Amygdala (tissue), 56 donors: Measurements from ENCODE around the gene ZNF518A.
A peak's percentile ranks its signal among the peaks of the same experiment; 100 is the strongest.
"Not testable (repeated sequence)": the region's sequence is repeated elsewhere in the genome, so short reads cannot be mapped to it uniquely, and the experiment has no call there.

ENCODE experiments used
- DNase-seq, 56 donors: peaks; one replicate each; lab custom pipeline; 2025; lab: John Stamatoyannopoulos, UW

ZNF518A gene

GRCh38 chr10:96130326-96130995 is 364 bp downstream of the ZNF518A start:
- DNase-seq: peak in 39 of 56 donors; percentile 1 to 87 (median 61)

GRCh38 chr10:96131621-96132020 is 1.5 kb downstream of the ZNF518A start:
- DNase-seq: no peak

GRCh38 chr10:96133135-96133534 is 3.0 kb downstream of the ZNF518A start:
- no peak for DNase-seq

- no peak for DNase-seq
Measured at GRCh38 chr10:96136810-96137209, 6.7 kb downstream of the ZNF518A start.

GRCh38 chr10:96137567-96137966 is 7.5 kb downstream of the ZNF518A start:
- no peak for DNase-seq

- no peak for DNase-seq
Measured at GRCh38 chr10:96138102-96138501, 8.0 kb downstream of the ZNF518A start.

GRCh38 chr10:96152437-96152836 is 22.3 kb downstream of the ZNF518A start:
- DNase-seq: no peak

- no peak for DNase-seq
Measured at GRCh38 chr10:96153070-96153469, 23.0 kb downstream of the ZNF518A start.

- DNase-seq: no peak
Measured at GRCh38 chr10:96165726-96166125, 35.6 kb downstream of the ZNF518A start.

- DNase-seq: no peak
Measured at GRCh38 chr10:96168546-96168945, 38.4 kb downstream of the ZNF518A start.

GRCh38 chr10:96170230-96170629 is 40.1 kb downstream of the ZNF518A start:
- DNase-seq: no peak

- no peak for DNase-seq
Measured at GRCh38 chr10:96172666-96173065, 42.6 kb downstream of the ZNF518A start.

GRCh38 chr10:96176985-96177384 is 46.9 kb downstream of the ZNF518A start:
- no peak for DNase-seq

GRCh38 chr10:96188421-96188820 is 58.3 kb downstream of the ZNF518A start:
- peak in 1 of 56 donors; percentile 5 for DNase-seq

GRCh38 chr10:96188916-96189315 is 58.8 kb downstream of the ZNF518A start:
- no peak for DNase-seq

- DNase-seq: not testable (repeated sequence)
Measured at GRCh38 chr10:96189505-96189904, 59.4 kb downstream of the ZNF518A start.

- no peak for DNase-seq
Measured at GRCh38 chr10:96201525-96201924, 71.4 kb downstream of the ZNF518A start.

GRCh38 chr10:96205580-96205979 is 75.5 kb downstream of the ZNF518A start:
- DNase-seq: no peak

GRCh38 chr10:96208271-96208670 is 78.2 kb downstream of the ZNF518A start:
- DNase-seq: no peak

GRCh38 chr10:96208946-96209345 is 78.8 kb downstream of the ZNF518A start:
- DNase-seq: no peak

GRCh38 chr10:96211764-96212163 is 81.7 kb downstream of the ZNF518A start:
- DNase-seq: no peak

GRCh38 chr10:96212911-96213310 is 82.8 kb downstream of the ZNF518A start:
- DNase-seq: no peak
